Transverse colon (tissue), 4 donors: ENCODE results near the gene SYMPK.

Source experiments
- CTCF ChIP-seq, 5 experiments: fragments of 200-600 bp in 3 of 5; fragments of 450-650 bp in 2 of 5; sonication (generic) in 3 of 5; IDR thresholded peaks; 1 replicate in 2 of 5; 2 replicates in 3 of 5; pipeline ENCODE4 v1.5.1; 2016 to 2017; ENCODE audit warnings: antibody characterized with exemption in 5 of 5, inconsistent platforms in 3 of 5, mild to moderate bottlenecking in 2 of 5, moderate library complexity in 1 of 5
- POLR2AphosphoS5 ChIP-seq, 3 donors: sonication (generic); formaldehyde crosslinking; IDR thresholded peaks; one replicate each; pipeline ENCODE4 v1.6.1; 2016; ENCODE audit warnings: antibody characterized with exemption in 3 of 3

- TF ChIP-seq CTCF (IDR thresholded peaks at IDR 0.05): no peak
- TF ChIP-seq POLR2AphosphoS5 (IDR thresholded peaks at IDR 0.05): no peak
These were observed 62.8 kb downstream of the SYMPK start for GRCh38 chr19:45800070-45800553.
